NOMO-1 treated with dmso at 0.1 percent for 144 hours (cell line): Measurements from ENCODE around the gene NUDT1.
"Not testable (repeated sequence)": the region's sequence is repeated elsewhere in the genome, so short reads cannot be mapped to it uniquely, and the experiment has no call there.

ENCODE experiments used
- DNase-seq: peaks from one replicate; lab custom pipeline; 2025; ENCODE audit not compliant: unreplicated experiment; lab: John Stamatoyannopoulos, UW

Gene NUDT1

DNA sequence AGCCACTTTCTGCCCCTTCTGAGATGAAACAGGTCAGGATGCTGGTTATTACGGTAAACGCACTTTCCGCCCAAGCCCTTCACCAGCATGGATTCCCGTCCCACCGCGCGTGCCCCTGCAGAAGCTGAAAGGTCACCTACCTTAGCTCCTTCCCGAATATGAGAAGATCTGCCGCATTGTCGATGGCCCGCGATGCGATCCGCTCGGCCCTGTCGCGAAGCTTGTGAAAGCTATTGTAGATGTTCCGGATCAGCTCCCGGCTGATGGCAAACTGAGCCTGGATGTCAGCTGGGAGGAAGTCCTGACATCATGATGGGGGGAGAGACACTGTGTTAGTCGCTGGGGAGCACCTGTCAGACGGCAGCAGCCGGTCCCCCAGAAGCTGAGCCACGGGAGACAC lies 22.1 kb downstream of the NUDT1 start:
- no peak for DNase-seq

DNA sequence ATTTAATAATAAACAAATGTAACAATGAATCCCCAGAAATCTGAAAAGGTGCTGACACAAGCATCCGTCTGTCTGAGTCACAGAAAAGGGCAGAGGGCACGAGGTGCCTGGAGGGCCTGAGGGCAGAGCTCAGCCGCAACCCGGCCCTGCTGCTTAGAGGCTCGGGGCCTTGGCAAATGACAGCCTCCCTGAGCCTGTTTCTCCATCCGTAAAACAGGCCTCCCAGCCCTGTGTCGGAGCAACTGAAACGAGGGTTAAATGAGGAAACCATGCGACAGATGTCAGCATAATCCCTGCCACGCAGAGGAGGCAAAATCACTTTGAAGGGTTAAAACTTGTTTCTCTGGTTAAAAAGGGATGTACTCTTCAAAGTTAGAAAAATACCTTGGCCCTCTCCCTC lies 24.9 kb downstream of the NUDT1 start:
- DNase-seq, result no peak

DNA sequence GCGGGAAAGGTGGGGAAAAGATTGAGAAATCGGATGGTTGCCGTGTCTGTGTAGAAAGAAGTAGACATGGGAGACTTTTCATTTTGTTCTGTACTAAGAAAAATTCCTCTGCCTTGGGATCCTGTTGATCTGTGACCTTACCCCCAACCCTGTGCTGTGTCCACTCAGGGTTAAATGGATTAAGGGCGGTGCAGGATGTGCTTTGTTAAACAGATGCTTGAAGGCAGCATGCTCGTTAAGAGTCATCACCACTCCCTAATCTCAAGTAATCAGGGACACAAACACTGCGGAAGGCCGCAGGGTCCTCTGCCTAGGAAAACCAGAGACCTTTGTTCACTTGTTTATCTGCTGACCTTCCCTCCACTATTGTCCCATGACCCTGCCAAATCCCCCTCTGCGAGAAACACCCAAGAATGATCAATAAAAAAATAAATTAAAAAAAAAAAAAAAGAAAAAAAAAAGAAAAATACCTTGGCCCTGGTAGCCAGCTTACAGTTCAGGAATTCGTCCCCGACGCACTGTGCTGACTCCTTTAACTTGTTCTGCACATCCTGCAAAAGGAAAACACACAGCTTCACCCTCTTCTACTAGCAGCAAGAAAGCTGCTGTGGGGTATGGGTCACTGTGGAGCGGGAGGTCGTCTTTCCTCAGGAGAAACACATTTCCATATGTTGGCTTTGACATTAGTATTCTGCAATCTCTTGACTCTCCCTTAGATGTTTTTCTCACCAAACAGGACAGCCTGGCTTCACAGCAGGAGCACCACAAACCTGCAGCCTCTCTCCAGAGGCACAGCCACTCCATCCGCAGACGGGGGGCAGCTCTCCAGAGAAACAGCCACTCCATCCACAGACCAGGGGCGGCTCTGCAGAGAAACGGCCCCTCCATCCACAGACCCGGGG lies 27.3 kb downstream of the NUDT1 start:
- DNase-seq, result not testable (repeated sequence)

DNA sequence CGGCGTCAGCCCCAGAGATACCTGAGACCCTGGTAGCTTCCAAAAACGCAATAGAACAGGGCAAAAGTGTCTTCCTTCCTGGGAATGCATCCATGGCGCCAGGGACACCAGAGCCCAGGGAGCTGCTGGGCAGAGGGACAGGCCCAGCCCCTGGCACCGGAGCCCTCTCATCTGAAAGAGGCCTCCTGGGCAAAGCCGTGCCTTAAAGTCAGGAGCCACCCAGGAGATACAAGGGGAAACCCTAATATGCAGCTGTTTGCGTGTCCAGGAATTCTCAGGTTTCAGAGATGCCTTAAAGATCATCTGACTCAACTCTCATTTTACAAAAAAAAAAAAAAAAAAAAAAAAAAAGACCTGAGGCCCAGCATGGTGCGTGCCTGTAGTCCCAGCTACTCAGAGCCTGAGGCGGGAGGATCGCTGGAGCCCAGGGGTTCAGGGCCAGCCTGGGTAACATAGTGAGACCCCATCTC lies 28.0 kb downstream of the NUDT1 start:
- no peak for DNase-seq

DNA sequence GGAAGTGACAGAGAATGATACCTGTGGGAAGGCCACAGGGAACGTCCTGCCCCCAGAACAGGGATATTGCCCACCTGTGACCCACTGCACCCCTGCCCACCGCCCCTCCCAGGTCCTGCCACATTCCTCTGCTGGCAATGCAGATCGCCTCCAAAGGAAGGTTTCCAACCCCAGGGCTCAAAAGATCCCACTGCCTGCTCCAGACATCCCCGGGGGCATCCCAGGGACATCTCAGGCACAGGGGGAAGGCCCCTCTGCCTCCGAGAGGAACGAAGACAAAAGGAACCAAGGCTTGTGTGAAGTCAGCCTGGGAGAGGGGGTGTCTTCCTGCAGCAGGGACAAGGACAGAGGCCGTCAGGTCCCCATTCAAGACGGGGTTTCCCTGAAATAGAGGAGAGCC lies 28.5 kb downstream of the NUDT1 start:
- no peak for DNase-seq

DNA sequence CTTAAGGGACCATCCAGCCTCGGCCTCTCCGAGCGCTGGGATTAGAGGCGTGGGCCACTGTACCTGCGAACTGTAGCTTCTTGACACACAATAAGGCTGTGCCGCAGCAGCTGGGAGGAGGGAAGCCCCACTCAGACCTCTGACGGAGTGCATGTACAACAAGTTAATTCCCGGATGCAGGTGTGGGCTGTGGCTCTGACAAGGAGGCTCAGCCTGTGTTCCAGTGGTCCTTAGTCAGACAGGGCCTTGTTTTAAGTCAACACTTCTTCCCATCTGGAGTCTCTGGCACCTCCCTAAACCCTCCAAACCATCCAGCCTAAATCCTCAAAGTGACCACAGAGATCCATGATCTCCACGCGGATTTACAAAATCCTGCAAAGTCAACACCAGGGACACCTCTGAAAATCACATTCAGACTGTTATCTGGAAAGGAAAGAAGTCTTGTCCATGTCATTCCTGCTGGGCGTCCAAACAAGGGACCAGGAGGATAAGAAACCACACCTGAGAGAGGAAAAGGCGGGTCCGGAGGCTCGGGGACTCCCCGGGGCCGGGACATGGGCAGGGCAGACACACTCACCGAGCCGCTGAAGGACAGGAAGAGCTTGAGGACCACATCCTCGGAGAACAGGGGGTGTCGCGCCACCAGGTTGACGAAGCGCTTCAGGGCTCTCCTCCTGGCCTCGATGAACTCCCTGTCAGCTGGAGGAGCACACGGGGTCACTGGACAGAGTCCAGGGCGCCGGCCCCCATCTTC lies 29.4 kb downstream of the NUDT1 start:
- DNase-seq, result no peak

DNA sequence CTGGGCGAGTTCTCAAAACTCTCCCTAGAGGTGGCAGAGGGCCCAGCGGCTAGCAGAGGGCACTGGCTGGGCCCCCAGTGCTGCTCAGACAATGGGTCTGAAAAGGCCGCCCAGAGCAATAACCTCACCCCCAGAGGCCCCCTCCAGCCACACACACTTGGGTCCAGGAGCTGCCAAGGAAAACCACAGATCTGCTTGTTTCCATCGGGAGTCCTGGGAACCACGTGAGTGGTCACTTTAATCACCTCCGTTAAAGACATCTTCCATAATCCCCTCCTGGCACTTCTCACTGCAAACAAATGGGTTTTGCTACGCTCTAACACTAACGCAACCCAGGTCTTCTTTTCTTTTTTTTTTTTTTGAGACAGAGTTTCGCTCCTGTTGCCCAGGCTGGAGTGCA lies 30.0 kb downstream of the NUDT1 start:
- no peak for DNase-seq

DNA sequence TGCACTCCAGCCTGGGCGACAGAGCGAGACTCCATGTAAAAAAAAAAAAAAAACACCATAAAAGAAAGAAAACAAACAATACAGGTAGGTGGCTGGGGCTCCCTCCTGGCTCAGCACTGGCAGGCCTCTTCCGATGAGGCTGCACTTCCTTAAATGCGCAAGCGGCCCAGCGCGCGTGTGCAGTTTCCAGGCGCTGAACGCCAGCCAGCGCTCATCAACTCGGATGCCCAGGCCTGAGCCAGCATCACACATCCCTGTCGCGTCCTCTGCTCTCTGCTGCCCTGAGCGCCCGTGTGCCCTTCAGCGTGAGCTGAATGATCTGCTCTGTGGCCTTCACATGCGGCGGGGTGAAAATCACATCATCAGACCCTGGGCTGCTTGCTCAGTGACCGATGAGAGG lies 31.8 kb downstream of the NUDT1 start:
- no peak for DNase-seq

DNA sequence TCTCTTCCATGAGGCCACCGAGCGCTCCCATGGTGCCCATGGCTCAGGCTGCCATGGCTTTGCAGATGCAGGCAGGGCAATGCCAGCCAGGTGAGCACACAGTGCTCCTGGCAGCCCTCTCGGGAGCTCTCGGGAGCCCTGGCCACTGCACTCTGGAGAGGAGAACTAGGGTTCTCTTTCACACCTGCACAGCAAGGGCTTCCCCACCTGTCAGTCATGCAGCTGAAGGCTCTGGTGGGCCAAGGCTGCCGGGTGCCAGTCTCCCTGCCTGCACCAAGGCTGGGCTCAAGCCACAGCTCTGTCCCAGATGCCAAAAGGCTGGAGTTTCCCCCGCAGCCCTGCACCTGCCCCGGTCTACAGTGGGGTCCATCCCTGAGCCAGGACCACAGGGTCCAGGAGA lies 32.6 kb downstream of the NUDT1 start:
- no peak for DNase-seq

DNA sequence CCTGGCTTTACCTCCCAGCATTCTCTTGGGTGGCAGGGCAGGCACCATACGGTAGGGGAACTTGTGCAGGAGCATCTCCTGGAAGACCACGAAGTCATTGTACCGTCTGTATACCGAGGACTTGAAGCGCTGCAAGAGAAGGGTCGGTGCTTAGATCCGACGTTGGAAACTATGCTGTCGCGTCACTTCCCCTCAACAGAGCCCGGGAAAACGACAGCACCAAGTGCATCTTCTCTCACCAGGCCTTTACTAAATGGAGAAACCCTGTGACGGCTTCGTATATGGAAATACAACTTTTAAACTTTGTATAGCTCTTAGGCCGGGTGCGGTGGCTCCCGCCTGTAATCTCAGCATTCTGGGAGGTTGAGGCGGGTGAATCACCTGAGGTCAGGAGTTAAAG lies 33.1 kb downstream of the NUDT1 start:
- no peak for DNase-seq

DNA sequence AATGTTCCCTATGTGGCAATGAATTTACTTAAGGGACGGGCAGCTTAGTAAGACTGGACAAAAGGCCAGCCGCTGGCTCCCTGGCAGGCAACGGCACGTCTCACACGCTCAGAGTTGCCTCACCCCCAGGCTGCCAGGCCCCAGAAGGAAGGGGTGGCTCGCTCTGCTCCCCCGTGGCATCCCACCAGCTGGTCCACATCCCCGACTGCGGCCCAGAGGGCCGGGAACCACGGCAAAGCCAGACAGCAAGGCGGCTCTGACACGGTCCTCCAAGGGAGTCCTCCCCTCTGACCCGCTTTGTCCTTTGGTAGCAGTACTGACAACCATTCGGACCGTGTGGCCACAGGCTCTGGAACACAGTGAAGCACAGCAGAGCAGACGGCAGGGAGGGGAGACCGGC lies 34.1 kb downstream of the NUDT1 start:
- DNase-seq, result no peak

DNA sequence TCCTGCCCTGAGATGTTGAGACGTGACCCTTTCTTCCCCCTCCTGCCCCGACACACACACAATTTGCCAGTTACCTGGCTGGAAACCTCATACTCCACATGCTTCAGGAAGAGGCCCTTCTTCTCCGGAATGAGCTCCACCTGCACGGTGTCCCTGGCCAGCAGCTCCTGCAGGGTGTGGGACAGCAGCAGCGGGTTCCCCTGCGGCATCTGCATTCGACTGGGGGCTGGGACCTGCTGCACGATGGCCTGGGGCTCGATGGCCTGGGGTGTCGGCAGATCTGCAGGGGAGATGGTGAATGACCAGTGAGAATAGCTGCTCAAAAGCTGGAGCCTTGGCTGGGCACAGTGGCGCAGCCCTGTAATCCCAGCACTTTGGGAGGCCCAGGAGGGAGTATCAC lies 36.0 kb downstream of the NUDT1 start:
- DNase-seq, result no peak

DNA sequence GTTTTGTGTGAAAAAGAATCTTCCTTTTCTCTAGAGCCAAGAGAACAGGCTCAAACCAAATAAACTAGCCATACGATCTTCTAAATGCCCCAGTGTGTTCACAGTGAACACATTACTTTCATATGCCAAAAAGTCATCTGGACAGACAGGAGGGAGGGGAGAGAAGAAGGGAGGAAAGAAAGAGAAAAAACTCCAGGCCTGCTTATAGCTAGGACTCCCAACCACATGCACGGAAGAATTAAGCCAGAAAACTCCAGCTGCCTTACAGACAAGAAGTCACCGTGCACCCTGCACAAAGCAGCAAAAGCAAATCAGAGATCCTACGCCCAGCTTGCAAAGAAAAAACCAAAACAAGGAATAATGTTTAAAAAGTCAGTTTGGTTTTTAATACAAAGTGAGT lies 37.9 kb downstream of the NUDT1 start:
- no peak for DNase-seq

DNA sequence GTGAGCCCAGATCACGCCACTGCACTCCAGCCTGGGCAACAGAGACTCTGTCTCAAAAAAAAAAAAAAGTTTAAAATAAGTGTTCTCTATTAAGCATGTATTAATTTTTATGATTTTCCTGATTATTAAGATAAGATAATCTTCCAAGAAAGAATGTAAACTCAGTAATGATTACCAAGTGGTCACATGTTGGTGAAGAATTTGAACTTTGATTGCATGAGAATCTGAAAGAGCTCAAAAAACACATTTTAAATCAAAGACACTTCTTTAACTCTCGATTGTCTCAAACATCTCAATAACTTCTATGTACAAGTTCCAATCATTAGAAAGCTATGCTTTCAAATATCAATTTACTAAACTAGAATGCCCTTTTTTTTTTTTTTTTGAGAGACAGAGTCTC lies 38.4 kb downstream of the NUDT1 start:
- DNase-seq, result no peak

DNA sequence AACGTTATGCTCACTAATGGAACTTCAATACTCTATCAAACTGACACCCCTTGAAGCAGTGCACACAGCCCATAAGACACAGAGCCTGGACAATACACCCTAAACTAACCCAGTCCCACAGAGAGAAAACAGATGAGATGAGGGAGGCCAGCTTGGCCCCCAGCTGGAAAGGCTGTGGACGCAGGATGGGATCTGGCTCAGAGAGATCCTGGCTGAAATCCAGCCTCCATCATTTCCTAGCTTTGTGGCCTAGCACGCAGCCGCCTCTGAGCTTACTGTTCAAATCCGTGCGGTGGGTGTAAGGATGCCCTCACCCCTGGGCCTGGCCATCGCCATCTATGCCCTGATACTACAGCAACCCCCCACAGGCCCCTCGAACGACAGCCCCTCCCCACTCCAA lies 39.5 kb downstream of the NUDT1 start:
- no peak for DNase-seq

DNA sequence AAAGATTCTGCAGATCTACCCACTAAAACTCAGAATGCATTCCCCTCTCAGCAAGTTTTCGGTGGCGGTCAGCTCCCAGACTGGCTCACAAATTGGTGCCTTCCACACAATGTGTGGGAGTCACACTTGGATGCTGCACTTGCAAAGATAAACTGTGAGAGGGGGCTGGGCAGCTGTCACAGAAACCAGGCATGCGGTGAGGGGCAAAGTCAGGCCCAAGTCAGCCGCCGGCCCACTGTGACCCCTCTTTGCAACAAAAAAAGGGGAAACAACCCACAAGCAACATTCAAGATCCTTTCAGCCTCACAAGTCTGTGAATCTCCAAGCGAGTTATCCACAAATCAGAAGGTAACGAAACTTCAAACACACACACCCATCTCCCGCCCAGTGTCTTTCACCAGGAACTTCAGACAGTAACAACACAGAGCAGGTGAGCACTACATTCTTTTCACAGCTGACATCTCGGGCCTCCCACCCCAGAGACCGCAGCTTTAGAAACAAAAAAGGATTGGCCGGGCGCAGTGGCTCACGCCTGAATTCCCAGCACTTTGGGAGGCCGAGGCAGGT lies 40.2 kb downstream of the NUDT1 start:
- DNase-seq, result no peak

DNA sequence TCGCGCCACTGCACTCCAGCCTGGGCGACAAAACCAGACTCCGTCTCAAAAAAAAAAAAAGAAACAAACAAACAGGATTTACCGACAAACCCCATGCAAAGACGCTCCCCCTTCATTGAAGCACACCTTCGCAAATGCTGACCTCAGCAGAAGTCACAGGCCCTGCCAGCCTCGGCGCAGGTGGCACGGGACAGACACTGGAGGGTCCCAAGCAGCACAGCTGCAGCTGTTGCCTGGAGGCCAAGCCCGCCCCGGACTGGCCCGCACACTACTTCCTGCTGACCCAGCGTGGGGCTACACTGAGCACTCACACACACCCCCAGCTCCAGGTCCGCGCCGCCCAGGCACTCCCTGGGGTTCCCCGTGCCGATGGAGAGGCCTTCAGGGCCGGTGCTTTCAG lies 41.0 kb downstream of the NUDT1 start:
- DNase-seq, result no peak

DNA sequence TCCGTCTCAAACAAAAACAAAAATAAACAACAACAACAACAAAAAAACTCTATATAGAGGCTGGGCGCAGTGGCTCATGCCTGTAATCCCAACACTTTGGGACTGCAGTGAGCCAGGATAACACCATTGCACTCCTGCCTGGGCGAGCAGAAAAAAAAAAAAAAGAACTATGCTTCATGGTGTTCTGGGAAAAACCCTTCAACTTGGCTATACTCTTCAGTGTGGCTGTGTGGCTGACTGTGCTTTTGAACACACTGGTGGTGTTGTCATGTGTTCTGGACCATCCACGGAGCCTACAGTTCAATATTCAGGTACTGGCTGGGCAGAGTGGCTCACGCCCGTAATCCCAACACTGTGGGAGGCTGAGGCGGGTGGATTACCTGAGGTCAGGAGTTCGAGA lies 45.7 kb downstream of the NUDT1 start:
- DNase-seq, result no peak

DNA sequence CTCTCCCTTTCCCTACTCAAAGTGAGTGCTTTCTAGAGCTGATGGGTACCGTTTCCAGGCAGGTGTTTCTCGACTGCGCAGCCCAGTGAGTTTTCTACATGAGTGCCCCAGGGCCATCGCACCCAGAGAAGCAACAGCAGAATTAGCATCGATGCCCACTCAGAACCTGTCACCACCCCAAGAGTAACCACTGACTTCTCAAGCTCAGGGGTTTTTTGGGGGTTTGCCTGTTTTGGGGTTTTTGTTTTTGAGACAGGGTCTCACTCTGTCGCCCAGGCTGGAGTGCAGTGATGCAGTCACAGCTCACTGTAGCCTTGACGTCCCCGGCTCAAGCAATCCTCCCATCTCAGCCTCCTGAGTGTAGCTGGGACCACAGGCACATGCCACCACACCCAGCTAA lies 46.5 kb downstream of the NUDT1 start:
- DNase-seq, result no peak

DNA sequence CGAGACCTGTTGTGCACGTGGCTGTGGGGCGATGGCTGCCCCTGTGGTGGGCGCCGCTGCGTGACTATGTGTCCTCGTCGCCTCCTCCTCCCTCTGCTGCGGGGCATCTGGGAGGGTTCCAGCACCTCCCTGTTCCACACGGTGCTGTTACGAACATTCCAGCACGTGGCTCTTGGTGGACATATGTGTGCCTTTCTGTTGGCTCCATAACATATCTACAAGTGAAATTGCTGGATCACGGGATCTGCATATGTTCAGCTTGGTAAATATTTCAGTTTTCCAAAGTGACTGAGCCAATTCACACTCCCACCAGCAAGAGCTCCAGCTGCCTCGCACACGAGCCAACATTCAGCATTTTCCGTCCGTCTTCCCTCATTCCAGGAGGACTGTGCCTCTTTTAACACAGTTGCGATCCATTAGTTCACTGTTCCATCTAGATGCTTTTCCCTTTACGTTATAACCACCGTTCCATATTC lies 47.1 kb downstream of the NUDT1 start:
- DNase-seq, result no peak

DNA sequence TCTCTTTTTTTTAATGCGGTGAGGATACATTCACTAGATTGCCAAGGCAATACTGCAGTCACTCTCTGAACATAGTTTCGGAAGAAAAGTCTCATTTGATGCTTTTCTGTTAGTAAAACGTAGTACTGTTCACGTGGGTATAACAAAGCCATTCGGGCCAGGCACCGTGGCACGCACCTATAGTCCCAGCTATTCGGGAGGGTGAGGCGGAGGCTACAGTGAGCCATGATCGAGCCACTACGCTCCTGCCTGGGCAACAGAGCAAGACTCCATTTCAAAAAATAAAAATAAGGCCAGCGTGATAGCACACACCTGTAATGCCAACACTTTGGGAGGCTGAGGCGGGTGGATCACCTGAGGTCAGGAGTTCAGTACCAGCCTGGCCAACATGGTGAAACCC lies 47.6 kb downstream of the NUDT1 start:
- no peak for DNase-seq

DNA sequence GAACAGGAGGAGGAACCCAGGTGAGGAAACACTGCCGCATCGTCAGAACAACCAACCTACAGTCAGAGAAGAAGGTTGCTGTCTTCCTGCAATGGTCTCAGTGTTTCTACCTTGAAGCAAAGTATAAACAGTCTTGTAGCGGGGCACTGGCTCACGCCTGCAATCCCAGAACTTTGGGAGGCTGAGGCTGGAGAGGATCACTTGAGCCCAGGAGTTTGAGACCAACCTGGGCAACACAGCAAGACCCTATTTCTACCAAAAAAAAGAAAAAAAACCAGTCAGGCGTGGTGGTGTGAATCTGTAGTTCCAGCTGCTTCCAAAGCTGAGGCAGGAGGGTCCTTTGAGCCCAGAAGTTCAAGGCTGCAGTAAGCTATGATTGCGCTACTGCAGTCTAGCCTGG lies 48.9 kb downstream of the NUDT1 start:
- no peak for DNase-seq
